ENCODE measurements around the gene BTBD10.

GRCh38 chr11:13486926-13487660 is 24.1 kb upstream of the BTBD10 start:
- peak; percentile 73 to 87 for TF ChIP-seq CTCF (conservative IDR thresholded peaks at IDR 0.05; ENCODE audit: low read depth in 2 of 2)
- TF ChIP-seq ZNF462 (CRISPR knock-in tag; IDR thresholded peaks at IDR 0.05): no peak
- TF ChIP-seq EZH2phosphoT487 (IDR thresholded peaks at IDR 0.05; ENCODE audit: unreplicated experiment): no peak
- no peak for TF ChIP-seq ZNF331 (CRISPR knock-in tag; IDR thresholded peaks at IDR 0.05; ENCODE audit: low read depth)
- TF ChIP-seq REST (IDR thresholded peaks at IDR 0.05; ENCODE audit: unreplicated experiment): no peak
- no peak for TF ChIP-seq EZH2 (IDR thresholded peaks at IDR 0.05; ENCODE audit: low read depth, unreplicated experiment)
- no peak for TF ChIP-seq CREB1 (CRISPR knock-in tag; IDR thresholded peaks at IDR 0.05; ENCODE audit: low read depth)
- no peak for TF ChIP-seq POLR2AphosphoS5 (IDR thresholded peaks at IDR 0.05; ENCODE audit: low read depth)
- TF ChIP-seq JUNB (IDR thresholded peaks at IDR 0.05; ENCODE audit: unreplicated experiment): no peak
- TF ChIP-seq ZNF114 (CRISPR knock-in tag; IDR thresholded peaks at IDR 0.05): no peak
- no peak for TF ChIP-seq ETS1 (IDR thresholded peaks at IDR 0.05)
- TF ChIP-seq STAT1 (IDR thresholded peaks at IDR 0.05; ENCODE audit: unreplicated experiment): no peak
- no peak for TF ChIP-seq NANOG (IDR thresholded peaks at IDR 0.05; ENCODE audit: borderline replicate concordance)
